ENCODE data around the gene NECTIN1.
A peak's percentile ranks its signal among the peaks of the same experiment; 100 is the strongest.

NECTIN1 gene

GRCh38 chr11:119728651-119729580 lies at the start of gene NECTIN1:
Gene NECTIN1, minus strand, starts transcription at chr11:119729200. Its CDS starts 647 bp downstream, at chr11:119728553.
- TF ChIP-seq CTCF (IDR thresholded peaks at IDR 0.05; ENCODE audit: low read depth, low read length, missing control alignments) = peak; percentile 78
- H3K4me3 ChIP-seq (replicated peaks; ENCODE audit: low read depth, low read length) = peak within 1 kb of the TSS; percentile 64
- DNase-seq (ENCODE audit: extremely low read depth, low read depth) = peak; percentile 30

GRCh38 chr11:119778391-119779194 lies 49.6 kb upstream of the NECTIN1 start:
- H3K4me3 ChIP-seq (replicated peaks; ENCODE audit: low read depth, low read length) = no peak overlapping the region
- DNase-seq (ENCODE audit: extremely low read depth, low read depth) = no peak
- TF ChIP-seq CTCF (IDR thresholded peaks at IDR 0.05; ENCODE audit: low read depth, low read length, missing control alignments) = no peak

- DNase-seq (ENCODE audit: extremely low read depth, low read depth) = no peak
- TF ChIP-seq CTCF (IDR thresholded peaks at IDR 0.05; ENCODE audit: low read depth, low read length, missing control alignments) = no peak
- H3K4me3 ChIP-seq (replicated peaks; ENCODE audit: low read depth, low read length) = no peak overlapping the region
Observed at GRCh38 chr11:119777940-119778339, 48.9 kb upstream of the NECTIN1 start.

GRCh38 chr11:119776651-119777050 lies 47.7 kb upstream of the NECTIN1 start:
- no peak for TF ChIP-seq CTCF (IDR thresholded peaks at IDR 0.05; ENCODE audit: low read depth, low read length, missing control alignments)
- DNase-seq (ENCODE audit: extremely low read depth, low read depth) = no peak
- no peak overlapping the region for H3K4me3 ChIP-seq (replicated peaks; ENCODE audit: low read depth, low read length)

GRCh38 chr11:119776031-119776636 lies 47.1 kb upstream of the NECTIN1 start:
- H3K4me3 ChIP-seq (replicated peaks; ENCODE audit: low read depth, low read length) = no peak overlapping the region
- no peak for DNase-seq (ENCODE audit: extremely low read depth, low read depth)
- TF ChIP-seq CTCF (IDR thresholded peaks at IDR 0.05; ENCODE audit: low read depth, low read length, missing control alignments) = no peak

GRCh38 chr11:119774172-119774763 lies 45.3 kb upstream of the NECTIN1 start:
- TF ChIP-seq CTCF (IDR thresholded peaks at IDR 0.05; ENCODE audit: low read depth, low read length, missing control alignments) = no peak
- DNase-seq (ENCODE audit: extremely low read depth, low read depth) = no peak
- H3K4me3 ChIP-seq (replicated peaks; ENCODE audit: low read depth, low read length) = no peak overlapping the region

All from HFF-Myc (cell line).